Islet precursor cell (in vitro differentiated cells): ENCODE data around the gene NAA35.
"Not testable (repeated sequence)": the region's sequence is repeated elsewhere in the genome, so short reads cannot be mapped to it uniquely, and the experiment has no call there.

Experiments used
- DNase-seq: peaks from one replicate; pipeline ENCODE4 v3.0.0-alpha.2; 2018

NAA35 gene

GRCh38 chr9:86035827-86036440 is 95.0 kb downstream of the NAA35 start:
- DNase-seq, result no peak

- DNase-seq, result no peak
These were observed 95.6 kb downstream of the NAA35 start for GRCh38 chr9:86036555-86036954.

DNA sequence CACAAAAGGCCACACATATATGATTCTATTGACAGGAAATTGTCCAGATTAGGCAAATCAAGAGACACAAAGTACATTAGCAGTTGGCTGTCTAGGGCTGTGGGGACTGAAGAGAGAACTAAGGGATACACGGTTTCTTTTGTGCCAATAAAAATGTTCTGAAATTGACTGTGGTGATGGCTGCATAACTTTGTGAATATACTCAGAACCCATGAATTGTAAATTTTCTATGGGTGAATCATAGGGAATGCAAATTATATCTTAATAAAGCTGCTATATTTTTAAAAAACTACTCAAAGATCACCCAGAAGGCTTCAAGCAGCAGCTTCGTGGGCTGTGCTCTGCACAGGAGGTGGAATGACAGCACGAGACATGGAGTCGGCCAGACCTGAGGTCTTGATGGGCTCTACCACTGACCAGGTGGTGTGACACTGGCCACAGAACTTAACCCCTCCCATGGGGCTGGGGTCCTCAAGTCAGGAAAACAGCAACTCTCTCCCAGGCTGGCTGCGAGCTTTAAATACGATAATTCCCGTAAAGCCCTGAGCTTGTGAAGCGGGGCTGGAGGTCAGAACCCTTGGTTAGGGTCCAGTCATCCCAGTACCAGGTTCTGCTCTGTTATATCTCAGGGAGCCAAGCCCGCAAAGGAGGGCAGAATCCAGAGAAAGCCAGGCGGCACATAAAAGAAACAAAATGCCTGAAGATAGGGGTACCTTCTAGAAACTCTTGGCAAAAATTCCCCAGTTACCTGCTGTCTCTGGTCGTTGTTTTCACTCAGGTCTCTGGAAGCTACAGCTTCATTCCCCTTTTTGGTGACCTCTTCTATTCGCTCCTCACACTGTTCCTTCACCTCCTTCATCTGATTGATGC is 99.3 kb downstream of the NAA35 start:
- no peak for DNase-seq

DNA sequence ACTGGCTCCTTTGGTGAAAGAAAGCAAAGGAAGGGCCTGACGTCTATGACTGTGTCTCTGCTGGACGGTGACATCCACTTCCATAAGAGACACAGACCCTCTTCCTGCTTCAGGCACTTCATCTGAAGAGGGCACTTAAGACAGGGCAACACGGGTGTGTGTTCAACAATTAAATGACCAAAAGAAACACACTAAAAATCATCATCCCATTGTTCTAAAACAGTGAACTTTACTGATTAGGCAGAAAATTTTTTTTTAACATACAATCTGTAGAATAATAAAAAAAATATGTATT is 99.9 kb downstream of the NAA35 start:
- no peak for DNase-seq

GRCh38 chr9:86041311-86041741 is 100.4 kb downstream of the NAA35 start:
- no peak for DNase-seq

DNA sequence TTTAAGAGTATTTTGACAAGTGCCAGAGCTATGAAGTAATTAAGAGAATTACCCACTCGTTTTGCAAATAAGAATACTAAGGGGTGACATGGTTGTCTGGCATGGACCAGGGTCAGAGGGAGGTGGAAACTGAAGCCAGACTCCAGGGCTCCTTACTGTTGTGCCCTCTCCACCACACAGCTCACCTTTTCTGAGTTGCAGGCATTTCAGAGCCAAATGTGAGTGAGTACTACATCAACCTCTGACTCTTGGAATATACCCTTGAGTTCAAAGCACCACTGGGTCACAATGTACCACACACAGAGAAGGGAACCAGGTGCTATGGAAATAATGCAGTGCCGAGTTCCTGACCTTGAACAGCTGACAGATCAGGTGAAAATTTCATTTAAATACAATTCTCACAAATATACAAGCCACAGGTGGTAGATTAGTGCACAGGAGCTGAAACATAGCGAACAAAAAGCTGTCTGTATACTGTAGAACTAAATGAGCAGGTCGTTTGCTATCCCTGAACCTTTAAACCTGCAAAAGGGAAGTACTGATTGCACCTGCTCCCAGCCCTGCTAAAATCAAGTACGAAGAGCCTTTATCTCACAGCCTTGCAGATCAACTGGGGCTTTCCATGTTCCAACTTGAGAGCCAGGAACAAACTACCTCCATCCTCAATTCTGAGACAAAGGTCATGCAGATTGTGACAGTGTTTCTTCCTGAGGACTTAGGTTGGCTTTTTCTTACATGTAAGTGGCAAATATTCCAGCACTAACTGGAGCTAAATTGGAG is 101.4 kb downstream of the NAA35 start:
- no peak for DNase-seq

DNA sequence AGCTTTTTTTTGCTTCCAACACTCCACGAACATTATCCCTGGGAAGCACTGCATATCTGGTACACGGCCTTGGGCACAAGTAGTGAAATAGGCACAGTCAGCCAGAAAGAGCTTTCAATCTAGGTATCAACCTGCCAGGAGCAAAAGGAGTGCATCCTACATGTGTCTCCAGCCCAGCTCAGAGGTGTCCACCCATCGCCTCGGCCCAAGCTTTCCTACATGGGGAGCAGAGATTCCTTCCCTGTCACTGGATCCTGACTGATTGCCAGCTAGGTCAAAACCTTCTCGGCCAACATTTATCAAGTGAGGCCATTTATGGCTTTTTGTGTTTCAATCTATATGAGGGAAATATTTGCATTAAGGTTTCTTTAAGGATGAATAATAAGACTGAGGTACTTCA is 102.6 kb downstream of the NAA35 start:
- DNase-seq, result peak; percentile 37

GRCh38 chr9:86043999-86044398 is 103.1 kb downstream of the NAA35 start:
- DNase-seq, result peak; percentile 58

GRCh38 chr9:86045654-86046053 is 104.7 kb downstream of the NAA35 start:
- DNase-seq, result peak; percentile 5

- DNase-seq, result no peak
These were observed 105.2 kb downstream of the NAA35 start for GRCh38 chr9:86046071-86046636.

- no peak for DNase-seq
These were observed 106.0 kb downstream of the NAA35 start for GRCh38 chr9:86046930-86047341.

GRCh38 chr9:86047361-86047760 is 106.4 kb downstream of the NAA35 start:
- DNase-seq, result no peak

GRCh38 chr9:86048018-86048742 is 107.2 kb downstream of the NAA35 start:
- not testable (repeated sequence) for DNase-seq

GRCh38 chr9:86052556-86053468 is 111.9 kb downstream of the NAA35 start:
- no peak for DNase-seq

DNA sequence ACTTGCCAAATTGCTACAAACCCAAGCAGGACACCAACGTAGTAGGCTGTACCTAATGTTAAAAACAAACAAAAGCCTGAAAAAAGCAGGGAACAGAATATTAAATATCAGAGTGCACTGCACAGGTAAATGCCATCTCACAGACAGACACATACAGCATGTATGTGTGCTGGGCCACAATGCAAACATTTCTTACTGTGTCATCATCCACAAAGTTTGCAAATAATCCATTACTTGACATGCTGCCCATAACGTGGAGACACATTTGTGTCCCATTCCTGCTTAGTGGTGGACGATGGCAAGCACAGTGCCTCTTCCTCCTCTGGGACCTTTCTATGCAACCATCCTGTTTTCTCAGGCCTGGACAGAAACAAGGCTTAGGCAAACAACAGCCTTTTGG is 113.7 kb downstream of the NAA35 start:
- no peak for DNase-seq

- no peak for DNase-seq
These were observed 116.5 kb downstream of the NAA35 start for GRCh38 chr9:86057491-86057890.

GRCh38 chr9:86061972-86062739 is 121.2 kb downstream of the NAA35 start:
- DNase-seq, result no peak

DNA sequence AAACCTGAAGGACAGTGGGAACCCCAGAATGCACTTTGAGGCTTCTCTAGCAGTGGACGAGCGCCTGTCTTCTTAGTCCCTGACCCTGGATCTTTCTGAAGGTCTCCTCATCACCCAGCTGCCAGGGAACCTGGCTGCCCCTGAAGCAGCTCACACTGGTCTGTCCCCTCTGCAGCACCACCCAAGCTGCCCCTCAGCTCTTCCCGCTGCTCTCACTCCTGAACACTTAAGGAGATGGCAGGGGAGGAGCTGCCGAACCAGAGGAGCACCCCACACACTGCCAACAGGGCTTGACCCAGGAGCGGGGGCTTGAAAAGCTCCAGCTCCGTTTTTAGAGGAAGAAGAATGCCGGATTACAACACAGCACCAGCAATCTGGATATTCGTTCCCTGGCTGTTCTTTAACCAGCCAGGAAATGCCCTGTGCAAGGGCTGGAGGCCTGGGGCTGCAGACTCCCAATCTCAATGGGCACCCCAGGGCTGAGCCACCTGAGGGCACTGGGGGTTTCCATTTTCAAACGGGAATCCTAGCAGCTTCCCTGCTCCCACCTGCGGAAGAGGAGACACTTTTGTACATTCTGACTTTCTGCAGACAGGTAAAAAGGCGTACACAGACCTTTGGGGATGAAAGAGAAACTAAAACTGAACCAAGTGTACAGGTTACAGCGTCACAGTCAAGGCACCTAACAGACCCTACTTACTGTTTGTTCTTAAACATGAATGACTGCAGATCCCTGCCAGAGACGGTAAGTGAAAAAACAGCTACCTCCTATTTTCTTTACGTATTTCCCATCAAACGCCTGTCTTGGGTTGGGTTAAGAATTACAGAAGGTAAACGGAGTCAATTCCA is 122.1 kb downstream of the NAA35 start:
- no peak for DNase-seq

DNA sequence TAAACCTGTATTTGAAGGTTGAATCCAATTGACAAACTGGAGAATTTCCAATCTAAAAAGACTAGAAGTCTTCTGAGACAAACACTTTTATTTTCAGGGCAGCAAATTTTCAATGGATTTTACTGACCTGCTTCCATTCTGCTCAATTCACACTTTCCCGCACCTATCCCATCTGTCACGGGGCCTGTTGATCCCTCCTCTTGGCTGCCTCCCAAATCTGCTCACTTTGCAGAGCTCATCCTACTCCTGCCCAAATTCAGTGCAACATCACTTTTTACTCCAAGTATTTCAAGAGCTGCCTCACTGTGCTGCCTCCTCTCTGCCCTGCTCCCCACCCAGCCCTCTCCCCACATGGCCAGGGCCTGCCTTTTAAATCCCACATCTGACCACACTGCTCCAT is 123.3 kb downstream of the NAA35 start:
- no peak for DNase-seq
